Neural progenitor cell (in vitro differentiated cells): ENCODE data around the gene DTNA.

Experiments
- EZH2phosphoT487 ChIP-seq: fragments of 200-600 bp; sonication (generic); IDR thresholded peaks from 2 replicates; pipeline ENCODE4 v1.6.1; 2017; ENCODE audit warnings: antibody characterized with exemption
- TF ChIP-seq, protein P1 (sequence below): fragments of 200-600 bp; sonication (generic); IDR thresholded peaks from 2 replicates; pipeline ENCODE4 v1.5.1; 2017; ENCODE audit warnings: antibody characterized with exemption, mild to moderate bottlenecking

DNA sequence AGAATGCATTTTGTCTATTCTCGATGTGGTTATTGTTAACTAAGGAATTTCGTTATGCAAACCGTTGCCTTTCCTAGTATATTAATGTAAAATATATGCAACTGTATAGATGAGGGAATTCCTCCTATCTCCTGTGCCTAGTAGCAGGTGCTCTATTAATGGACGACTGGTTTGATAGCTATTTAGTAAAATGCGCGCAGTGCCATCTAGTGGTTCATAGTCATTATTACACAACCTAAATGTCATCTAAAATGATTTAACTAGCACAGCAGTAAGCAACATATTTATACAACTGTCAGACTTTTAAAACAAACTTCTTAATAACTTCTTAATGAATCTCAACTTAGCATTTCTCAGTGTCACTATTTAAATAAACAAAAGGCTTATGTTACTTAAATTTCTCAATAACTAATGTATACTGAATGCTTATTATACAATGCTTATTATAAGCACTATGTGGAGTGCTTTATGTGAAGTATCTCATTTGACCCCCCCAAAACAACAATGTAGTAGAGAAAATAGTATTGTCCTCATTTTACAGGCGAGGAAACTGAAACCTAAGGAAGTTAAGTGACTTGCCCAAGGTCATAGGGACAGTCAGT, 77.9 kb downstream of the DTNA start:
- TF ChIP-seq, protein P1, sequence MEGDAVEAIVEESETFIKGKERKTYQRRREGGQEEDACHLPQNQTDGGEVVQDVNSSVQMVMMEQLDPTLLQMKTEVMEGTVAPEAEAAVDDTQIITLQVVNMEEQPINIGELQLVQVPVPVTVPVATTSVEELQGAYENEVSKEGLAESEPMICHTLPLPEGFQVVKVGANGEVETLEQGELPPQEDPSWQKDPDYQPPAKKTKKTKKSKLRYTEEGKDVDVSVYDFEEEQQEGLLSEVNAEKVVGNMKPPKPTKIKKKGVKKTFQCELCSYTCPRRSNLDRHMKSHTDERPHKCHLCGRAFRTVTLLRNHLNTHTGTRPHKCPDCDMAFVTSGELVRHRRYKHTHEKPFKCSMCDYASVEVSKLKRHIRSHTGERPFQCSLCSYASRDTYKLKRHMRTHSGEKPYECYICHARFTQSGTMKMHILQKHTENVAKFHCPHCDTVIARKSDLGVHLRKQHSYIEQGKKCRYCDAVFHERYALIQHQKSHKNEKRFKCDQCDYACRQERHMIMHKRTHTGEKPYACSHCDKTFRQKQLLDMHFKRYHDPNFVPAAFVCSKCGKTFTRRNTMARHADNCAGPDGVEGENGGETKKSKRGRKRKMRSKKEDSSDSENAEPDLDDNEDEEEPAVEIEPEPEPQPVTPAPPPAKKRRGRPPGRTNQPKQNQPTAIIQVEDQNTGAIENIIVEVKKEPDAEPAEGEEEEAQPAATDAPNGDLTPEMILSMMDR = peak; percentile 79
- no peak for TF ChIP-seq EZH2phosphoT487
